Activated naive CD8-positive, alpha-beta T cell treated with anti-CD3 and anti-CD28 coated beads, Interleukin-2, amount 10 ng/mL, durations not matched to agents 7 days and 5 days (primary cell): ENCODE data around the gene CSTF1. TPM values are rescaled to one million over a fixed set of nuclear protein-coding genes. Genes with fewer than 3 reads are reported as not detected.

ENCODE experiments used
- ATAC-seq: fragments of 150-1000 bp; cut with Tn5 transposase; one replicate; pipeline ENCODE4 v1.10.0; 2021; ENCODE audit warnings: low read depth, moderate library complexity
- POLR2A ChIA-PET: fragments of 350-600 bp; sonication (Branson Sonifier 250); formaldehyde crosslinking; loops from one replicate; lab custom pipeline; 2021; ENCODE audit warnings: antibody characterized with exemption; lab: Charles Lee
- DNase-seq: peaks from one replicate; pipeline ENCODE4 v3.0.0; 2021
- H3K27ac Mint-ChIP-seq: one replicate; pipeline ENCODE4 v1.8.0; 2022; ENCODE audit warnings: mild to moderate bottlenecking, mixed read lengths
- H3K27me3 Mint-ChIP-seq: one replicate; pipeline ENCODE4 v1.8.0; 2022; ENCODE audit warnings: mild to moderate bottlenecking, moderate library complexity, mixed read lengths
- H3K36me3 Mint-ChIP-seq: one replicate; pipeline ENCODE4 v1.8.0; 2021; ENCODE audit warnings: mild to moderate bottlenecking, mixed read lengths
- H3K4me1 Mint-ChIP-seq: one replicate; pipeline ENCODE4 v1.8.0; 2021; ENCODE audit warnings: mixed read lengths
- H3K4me3 Mint-ChIP-seq: one replicate; pipeline ENCODE4 v1.8.0; 2022; ENCODE audit warnings: mild to moderate bottlenecking, moderate library complexity, mixed read lengths
- H3K9me3 Mint-ChIP-seq: one replicate; pipeline ENCODE4 v1.8.0; 2021; ENCODE audit warnings: mixed read lengths
- total RNA-seq, 2 experiments: library from RNA; stranded (reverse); gene quantifications; one replicate each; pipeline ENCODE4 v1.2.3, GENCODE V29; 2021

CSTF1 gene
- total RNA-seq, 2 experiments from 2014 or later, result 55.7 to 58.3 TPM

DNA sequence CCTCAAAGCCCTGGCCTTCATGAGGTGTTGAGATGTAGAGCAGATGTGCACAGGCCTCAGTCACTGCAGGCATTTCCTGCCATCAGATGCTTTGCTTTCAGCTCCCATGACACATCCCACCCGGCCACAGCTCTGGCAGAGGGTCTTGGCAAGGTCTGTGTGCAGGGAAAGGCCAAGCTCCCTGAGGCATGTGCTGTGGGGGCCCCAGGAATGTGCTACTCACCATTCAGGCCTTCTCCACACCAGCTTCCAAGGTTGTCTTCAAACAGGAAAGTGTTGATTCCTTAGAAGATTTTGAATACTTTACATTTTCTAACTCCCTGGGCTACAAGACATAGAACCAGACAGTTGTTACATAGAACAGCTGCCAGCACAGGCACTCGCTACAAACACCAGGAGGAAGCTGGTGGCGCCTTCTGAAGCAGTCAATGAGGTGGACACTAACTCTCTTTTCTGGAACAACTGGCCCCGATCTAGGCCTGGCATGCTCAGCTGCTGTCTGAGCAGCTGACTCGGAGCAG, 47.4 kb downstream of the CSTF1 start:
- peaks cover 42% of the 10 kb centered on the region for H3K36me3 Mint-ChIP-seq
- H3K27ac Mint-ChIP-seq, result peak overlapping the region; percentile 87
- POLR2A ChIA-PET, result interaction anchor here (0.9 to 4.6 kb wide), 7 partner anchors 11 to 31 kb away, joined by 3 to 34 read pairs (median 4); partner anchors contain the start of gene CASS4

DNA sequence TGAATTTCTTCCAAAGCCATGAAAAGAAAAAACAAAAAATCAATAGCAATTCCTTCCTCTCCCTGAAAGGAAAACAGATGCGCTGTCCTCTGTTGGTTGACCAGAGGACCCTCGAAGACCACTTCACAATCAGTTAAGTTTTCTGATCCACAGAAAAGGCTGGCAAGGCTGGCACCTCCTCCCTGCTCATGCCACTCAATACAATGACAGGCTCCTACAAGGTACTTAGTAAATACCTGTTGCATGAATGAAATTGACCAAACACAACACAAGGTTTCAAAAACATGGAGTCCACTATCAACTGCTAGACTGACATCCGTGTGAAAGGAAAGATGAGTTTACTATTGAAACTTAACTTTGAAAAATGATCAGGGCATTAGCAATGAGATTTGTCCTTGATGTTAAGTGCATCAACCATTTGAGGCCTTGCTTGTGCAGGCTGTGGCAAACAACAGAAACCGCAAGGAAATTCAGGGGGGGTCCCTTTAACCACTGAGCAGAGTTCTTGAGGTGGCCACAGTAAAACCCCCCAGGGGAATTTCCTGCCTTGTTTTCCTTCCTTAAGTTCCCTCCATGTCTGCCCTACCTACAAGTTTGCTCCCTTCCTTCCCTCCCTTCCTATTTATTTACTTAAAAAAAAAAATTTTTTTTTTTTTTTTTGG, 48.0 kb downstream of the CSTF1 start:
- Mint-ChIP-seq H3K9me3 (no peaks in the 10 kb centered on the region), H3K4me3 (peak overlapping the region; percentile 59), H3K4me1 (peaks cover 45% of the 10 kb centered on the region), H3K36me3 (peaks cover 44% of the 10 kb centered on the region), H3K27me3 (no peaks in the 10 kb centered on the region), H3K27ac (peak overlapping the region; percentile 87)
- POLR2A ChIA-PET, result interaction anchor here (0.9 to 4.6 kb wide), 7 partner anchors 11 to 32 kb away, joined by 3 to 34 read pairs (median 4); partner anchors contain the start of gene CASS4
- peak; percentile 68 for DNase-seq
- ATAC-seq, result peak; percentile 62

More for the DNA sequence above, 47.4 kb downstream of the CSTF1 start:
- Mint-ChIP-seq H3K9me3 (no peaks in the 10 kb centered on the region), H3K4me3 (peak overlapping the region; percentile 59), H3K4me1 (peaks cover 45% of the 10 kb centered on the region), H3K27me3 (no peaks in the 10 kb centered on the region)
- DNase-seq, result no peak
- ATAC-seq, result peak; percentile 50

DNA sequence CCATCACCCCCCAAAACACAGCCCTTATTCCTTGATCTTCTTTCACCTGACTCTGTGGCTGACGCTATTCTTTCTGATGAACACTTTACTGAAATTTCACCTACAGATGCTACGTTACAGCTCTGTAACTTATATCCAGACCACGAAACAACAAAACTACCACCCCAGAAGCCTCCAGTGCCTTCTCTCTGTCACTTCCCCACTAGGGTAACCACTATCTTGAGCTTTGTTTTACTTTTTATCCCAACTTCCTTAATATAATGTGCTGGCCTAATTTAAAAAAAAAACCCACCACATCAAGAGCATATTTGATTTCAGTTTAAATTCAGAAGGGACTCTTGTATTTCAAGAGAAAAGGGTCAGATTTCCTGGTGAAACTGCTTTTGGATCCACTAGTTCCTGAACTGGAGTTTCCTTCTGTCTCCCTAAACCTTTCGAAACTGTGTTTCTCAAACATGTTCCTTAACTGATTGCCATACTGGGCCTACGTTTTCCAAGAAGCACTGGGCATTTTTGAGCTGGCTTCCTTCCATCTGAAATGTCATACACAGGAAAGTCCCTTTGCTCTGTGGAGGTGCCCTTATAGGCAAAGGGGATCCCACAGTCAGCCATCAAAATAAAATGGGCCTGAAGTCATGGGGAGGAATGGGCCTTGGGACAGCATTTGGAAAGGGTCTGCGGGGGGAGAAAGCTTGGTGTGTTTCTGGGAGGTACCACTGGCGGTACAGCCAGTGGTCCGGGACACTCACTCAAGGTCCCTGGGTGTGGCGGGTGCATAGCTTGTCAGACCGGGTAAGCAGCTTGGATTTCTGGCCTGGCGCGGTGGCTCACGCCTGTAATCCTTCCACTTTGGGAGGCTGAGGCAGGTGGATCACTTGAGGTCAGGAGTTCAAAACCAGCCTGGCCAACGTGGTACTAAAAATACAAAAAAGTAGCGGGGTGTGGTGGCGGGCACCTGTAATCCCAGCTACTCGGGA, 50.2 kb downstream of the CSTF1 start:
- POLR2A ChIA-PET, result interaction anchor here (1.0 to 4.6 kb wide), 8 partner anchors 10 to 50 kb away, joined by 3 to 34 read pairs (median 4); partner anchors contain the start of genes AURKA, CASS4 and CSTF1
- DNase-seq (no peak), ATAC-seq (no peak)
- Mint-ChIP-seq H3K9me3 (no peaks in the 10 kb centered on the region), H3K4me3 (peak overlapping the region; percentile 70), H3K36me3 (peaks cover 45% of the 10 kb centered on the region), H3K27ac (peak overlapping the region; percentile 88), H3K4me1 (peaks cover 45% of the 10 kb centered on the region), H3K27me3 (no peaks in the 10 kb centered on the region)

DNA sequence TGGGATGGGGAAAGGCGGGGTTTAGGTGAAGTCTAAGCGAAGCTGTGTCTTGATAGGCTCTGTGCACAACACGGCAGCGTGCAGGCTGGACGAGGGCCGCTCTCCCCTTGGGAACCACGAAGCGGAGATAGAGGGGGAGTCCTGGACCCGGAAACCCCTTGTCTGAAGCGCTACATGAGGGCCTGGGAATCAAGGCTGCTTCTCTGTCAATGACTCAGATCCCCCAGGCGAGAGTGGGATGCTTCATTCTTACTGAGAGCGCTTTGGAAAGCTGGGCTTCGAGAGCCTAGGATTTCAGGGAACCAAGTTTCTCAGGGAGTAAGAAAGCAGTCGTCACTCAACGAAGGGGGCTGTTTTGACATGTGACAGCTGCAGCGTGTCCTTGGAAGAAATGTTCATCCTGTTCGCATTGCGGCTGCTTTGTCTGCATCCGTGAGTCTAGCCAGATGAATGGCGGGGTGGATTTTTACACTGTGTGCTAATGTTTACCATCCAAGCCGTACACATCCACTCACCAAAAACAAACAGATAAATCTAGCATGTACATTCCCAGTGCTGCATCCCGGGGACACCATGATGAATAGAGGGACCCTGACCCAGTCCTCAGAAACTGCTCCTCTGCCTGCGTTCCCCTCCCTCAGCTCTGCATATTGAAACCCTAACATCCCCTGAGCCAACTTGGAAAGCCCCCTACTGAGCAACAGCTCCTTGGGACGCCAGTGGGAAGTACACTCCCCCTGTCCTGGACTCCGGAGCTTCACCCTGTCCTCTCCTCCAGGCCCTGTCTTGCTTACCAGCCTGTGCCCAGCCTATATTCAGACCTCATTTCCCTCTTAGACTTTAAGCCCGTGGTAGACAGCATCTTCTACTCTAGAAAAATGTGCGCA, 51.5 kb downstream of the CSTF1 start:
- Mint-ChIP-seq H3K4me1 (peaks cover 35% of the 10 kb centered on the region), H3K27ac (peak overlapping the region; percentile 62), H3K27me3 (no peaks in the 10 kb centered on the region), H3K4me3 (no peak overlapping the region), H3K36me3 (peaks cover 45% of the 10 kb centered on the region), H3K9me3 (no peaks in the 10 kb centered on the region)
- ATAC-seq (no peak), DNase-seq (no peak)
- POLR2A ChIA-PET, result interaction anchor here (0.7 to 4.6 kb wide), 7 partner anchors 9 to 51 kb away, joined by 3 to 34 read pairs (median 4); partner anchors contain the start of genes AURKA, CASS4 and CSTF1

DNA sequence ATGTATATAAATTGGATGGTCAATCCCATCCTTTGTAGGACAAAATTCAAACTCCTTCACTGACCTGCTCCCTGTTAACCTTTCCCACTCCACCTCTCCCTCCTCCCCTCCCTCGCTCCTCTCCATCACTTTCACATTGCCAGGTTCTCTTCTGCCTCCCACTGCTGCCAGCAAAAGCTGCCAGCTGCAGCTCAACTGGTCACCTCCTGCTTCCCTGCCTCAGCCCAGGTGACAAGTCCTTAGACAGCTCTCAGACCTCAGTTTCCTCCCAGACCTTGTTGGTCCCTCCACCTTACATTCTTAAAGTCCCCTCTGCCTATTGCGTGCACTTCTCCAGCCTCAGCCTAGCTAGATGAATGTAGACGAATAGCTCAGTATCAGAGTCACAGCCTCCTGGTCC, 52.7 kb downstream of the CSTF1 start:
- H3K9me3 Mint-ChIP-seq, result no peaks in the 10 kb centered on the region
- H3K4me3 Mint-ChIP-seq, result no peak overlapping the region
- no peaks in the 10 kb centered on the region for H3K27me3 Mint-ChIP-seq
- POLR2A ChIA-PET, result no interaction called here
- H3K4me1 Mint-ChIP-seq, result peaks cover 25% of the 10 kb centered on the region
- no peak overlapping the region for H3K27ac Mint-ChIP-seq
- no peak for ATAC-seq
- peaks cover 41% of the 10 kb centered on the region for H3K36me3 Mint-ChIP-seq
- no peak for DNase-seq

DNA sequence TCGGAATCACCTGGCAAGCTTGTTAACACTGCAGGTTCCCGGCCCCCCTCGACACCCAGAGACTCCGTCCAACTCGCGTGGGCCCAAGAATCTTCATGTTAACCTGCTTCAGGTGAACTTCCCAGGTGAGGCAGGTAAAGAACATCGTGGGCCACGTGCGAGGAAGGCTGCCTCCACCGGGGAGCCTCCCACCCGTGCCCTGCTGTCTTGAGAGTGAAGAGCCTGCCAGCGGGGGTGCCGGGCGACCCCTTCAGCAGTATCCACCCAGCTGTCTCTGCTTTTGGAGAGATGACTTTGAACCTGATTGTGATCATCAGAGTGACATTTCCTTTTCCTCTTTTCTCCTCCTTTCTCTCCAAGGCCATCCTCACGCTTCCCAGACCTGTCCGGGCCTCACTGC, 53.1 kb downstream of the CSTF1 start:
- Mint-ChIP-seq H3K9me3 (no peaks in the 10 kb centered on the region), H3K27ac (no peak overlapping the region), H3K4me1 (peaks cover 21% of the 10 kb centered on the region), H3K36me3 (peaks cover 38% of the 10 kb centered on the region), H3K27me3 (no peaks in the 10 kb centered on the region), H3K4me3 (no peak overlapping the region)
- ATAC-seq (no peak), DNase-seq (no peak)
- POLR2A ChIA-PET, result no interaction called here

DNA sequence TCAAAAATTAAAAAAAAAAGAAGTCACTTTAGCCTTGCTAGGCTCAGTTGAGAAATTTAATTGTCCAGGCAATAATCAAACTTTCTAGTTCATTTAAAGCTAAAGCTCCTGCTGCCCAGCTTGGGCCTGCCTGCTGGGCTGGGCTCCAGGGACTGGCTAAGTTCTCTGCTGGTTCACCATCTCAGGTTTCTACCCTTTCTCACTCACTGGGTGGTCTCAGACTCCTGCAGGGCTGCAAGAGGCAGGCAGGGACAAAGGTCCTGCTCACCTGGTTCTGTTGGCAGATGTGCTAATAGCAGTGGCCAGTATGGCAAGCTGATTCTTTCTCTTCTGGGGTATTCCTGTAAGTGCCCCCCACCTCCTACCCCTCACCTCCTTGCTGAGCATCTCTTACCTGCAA, 54.8 kb downstream of the CSTF1 start:
- Mint-ChIP-seq H3K4me1 (peaks cover 13% of the 10 kb centered on the region), H3K9me3 (no peaks in the 10 kb centered on the region), H3K27me3 (no peaks in the 10 kb centered on the region), H3K27ac (no peak overlapping the region), H3K36me3 (peaks cover 47% of the 10 kb centered on the region), H3K4me3 (no peak overlapping the region)
- ATAC-seq (no peak), DNase-seq (no peak)
- POLR2A ChIA-PET, result interaction anchor here (2.0 kb wide), 1 partner anchor 17 kb away, joined by 5 read pairs; no protein-coding TSS in a partner anchor

DNA sequence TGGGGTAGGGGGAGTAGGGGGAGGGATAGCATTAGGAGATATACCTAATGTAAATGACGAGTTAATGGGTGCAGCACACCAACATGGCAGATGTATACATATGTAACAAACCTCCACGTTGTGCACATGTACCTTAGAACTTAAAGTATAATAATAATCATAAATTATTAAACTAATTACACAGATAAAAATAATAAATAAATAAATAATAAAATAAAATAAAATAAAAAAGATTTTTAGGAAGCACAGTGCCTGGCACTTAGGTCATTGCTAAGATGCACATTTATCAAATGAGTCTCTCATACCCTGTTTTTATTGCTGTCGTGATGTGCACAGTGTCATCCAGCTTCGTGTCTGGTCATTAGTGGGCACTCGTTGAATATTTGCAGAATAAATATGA, 57.0 kb downstream of the CSTF1 start:
- ATAC-seq, result no peak
- H3K9me3 Mint-ChIP-seq, result no peaks in the 10 kb centered on the region
- peaks cover 43% of the 10 kb centered on the region for H3K36me3 Mint-ChIP-seq
- peaks cover 5% of the 10 kb centered on the region for H3K4me1 Mint-ChIP-seq
- no peaks in the 10 kb centered on the region for H3K27me3 Mint-ChIP-seq
- H3K27ac Mint-ChIP-seq, result no peak overlapping the region
- DNase-seq, result no peak
- H3K4me3 Mint-ChIP-seq, result no peak overlapping the region
- POLR2A ChIA-PET, result no interaction called here

DNA sequence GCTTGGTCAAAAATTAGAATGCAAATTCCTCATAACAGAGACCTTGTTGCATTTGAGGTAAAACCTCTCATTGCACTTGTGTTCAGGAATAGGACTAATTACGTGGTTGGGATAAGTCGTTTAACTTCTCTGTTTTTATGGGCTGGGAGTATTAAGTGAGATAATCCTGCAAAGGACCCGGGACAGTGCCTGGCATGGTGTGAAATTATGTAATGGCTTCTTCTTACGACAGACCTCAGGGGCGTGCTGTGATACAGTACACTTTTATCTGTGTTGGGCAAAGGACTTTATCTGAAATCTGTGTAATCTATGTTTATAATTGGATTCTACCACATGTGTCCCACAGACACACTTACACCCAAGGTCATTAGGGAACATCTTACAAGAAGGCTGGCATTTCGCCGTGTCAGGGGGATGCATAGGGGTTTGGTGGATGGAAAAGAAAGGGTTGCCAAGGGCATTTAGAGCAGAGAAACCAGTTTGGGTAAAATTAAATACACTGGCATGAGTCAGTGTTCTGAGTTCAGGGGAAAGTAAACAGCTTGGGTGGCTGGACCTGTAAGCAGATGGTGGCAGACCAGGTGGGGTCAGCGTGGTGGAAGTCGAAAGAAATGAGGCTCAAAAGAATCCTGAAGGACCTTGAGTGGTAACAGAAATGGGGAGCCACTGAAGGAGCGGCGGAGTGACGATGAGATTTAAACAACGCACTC, 58.8 kb downstream of the CSTF1 start:
- POLR2A ChIA-PET, result no interaction called here
- no peak overlapping the region for H3K27ac Mint-ChIP-seq
- H3K4me1 Mint-ChIP-seq, result peaks cover 10% of the 10 kb centered on the region
- H3K36me3 Mint-ChIP-seq, result peaks cover 50% of the 10 kb centered on the region
- H3K4me3 Mint-ChIP-seq, result no peak overlapping the region
- ATAC-seq, result no peak
- DNase-seq, result no peak
- no peaks in the 10 kb centered on the region for H3K27me3 Mint-ChIP-seq
- peaks cover 2% of the 10 kb centered on the region for H3K9me3 Mint-ChIP-seq

DNA sequence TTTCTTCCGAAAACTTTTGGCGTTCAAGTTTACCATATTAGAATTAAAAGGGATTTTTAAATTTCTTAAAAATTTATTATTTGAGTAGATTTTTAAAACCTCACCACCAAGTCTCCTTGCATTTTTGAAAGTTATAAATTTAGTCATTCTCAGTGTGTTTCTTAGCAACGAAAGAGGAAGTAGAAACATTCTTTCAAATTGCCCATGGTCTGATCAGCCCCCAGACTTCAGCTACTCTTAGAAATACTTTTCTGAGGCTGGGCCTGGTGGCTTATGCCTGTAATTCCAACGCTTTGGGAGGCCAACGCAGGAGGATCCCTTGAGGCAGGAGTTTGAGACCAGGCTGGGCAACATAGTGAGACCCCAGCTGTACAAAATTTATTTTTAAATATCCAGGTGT, 60.9 kb downstream of the CSTF1 start:
- Mint-ChIP-seq H3K4me3 (no peak overlapping the region), H3K36me3 (peaks cover 47% of the 10 kb centered on the region)

DNA sequence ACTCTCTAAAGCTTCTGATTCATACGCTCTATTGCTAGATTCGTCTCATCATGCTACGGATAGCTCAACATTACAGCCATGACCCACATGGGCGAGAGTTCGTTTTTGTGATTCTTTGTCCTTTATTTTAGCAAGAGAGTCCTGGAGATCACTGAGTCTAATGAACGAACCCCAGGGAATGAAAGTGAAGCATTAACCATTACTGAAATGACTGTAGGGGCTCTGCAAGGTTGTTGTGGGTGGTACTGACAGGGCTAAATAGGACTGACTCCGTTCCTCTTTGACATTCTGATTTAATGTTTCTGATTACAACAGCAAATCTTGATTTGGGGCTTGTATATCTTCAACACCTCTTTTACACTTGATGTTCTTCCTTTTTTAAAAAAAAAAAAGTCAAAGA, 62.3 kb downstream of the CSTF1 start:
- POLR2A ChIA-PET, result interaction anchor here (1.2 kb wide), 1 partner anchor 36 kb away, joined by 3 read pairs; no protein-coding TSS in a partner anchor
- Mint-ChIP-seq H3K9me3 (peaks cover 2% of the 10 kb centered on the region), H3K27ac (no peak overlapping the region), H3K4me3 (no peak overlapping the region), H3K4me1 (peaks cover 20% of the 10 kb centered on the region), H3K27me3 (no peaks in the 10 kb centered on the region), H3K36me3 (peaks cover 51% of the 10 kb centered on the region)
- ATAC-seq (no peak), DNase-seq (no peak)

More for the DNA sequence above, 60.9 kb downstream of the CSTF1 start:
- no peak overlapping the region for H3K27ac Mint-ChIP-seq
- POLR2A ChIA-PET, result interaction anchor here (1.2 kb wide), 1 partner anchor 10 kb away, joined by 4 read pairs; no protein-coding TSS in a partner anchor
- DNase-seq (no peak), ATAC-seq (no peak)
- peaks cover 13% of the 10 kb centered on the region for H3K4me1 Mint-ChIP-seq
- H3K27me3 Mint-ChIP-seq, result no peaks in the 10 kb centered on the region
- H3K9me3 Mint-ChIP-seq, result peaks cover 2% of the 10 kb centered on the region
